HepG2 (cell line): ENCODE data around the gene ZBTB46. TPM values are rescaled to one million over a fixed set of nuclear protein-coding genes. Genes with fewer than 3 reads are reported as not detected.

Source experiments
- ARID2 ChIP-seq: sonication (generic); formaldehyde crosslinking; IDR thresholded peaks from 2 replicates; pipeline ENCODE4 v1.8.1; 2022; ENCODE audit warnings: mild to moderate bottlenecking, missing genetic modification reagents, borderline replicate concordance
- ETV6 ChIP-seq: sonication (generic); formaldehyde crosslinking; conservative IDR thresholded peaks from 2 replicates; pipeline ENCODE4 v1.4.0; 2020; ENCODE audit warnings: missing genetic modification reagents
- HCFC1 ChIP-seq: fragments of 150-350 bp; IDR thresholded peaks from 2 replicates; pipeline ENCODE4 v1.6.1; 2014; ENCODE audit warnings: low read depth, low read length
- HNRNPK ChIP-seq: fragments of 200-400 bp; formaldehyde crosslinking; IDR thresholded peaks from 2 replicates; pipeline ENCODE4 v1.6.1; 2018; ENCODE audit warnings: low read length, low read depth, moderate library complexity, mild to moderate bottlenecking; ENCODE audit not compliant: poor library complexity, severe bottlenecking
- MAFG ChIP-seq: sonication (generic); formaldehyde crosslinking; IDR thresholded peaks from 2 replicates; pipeline ENCODE4 v1.5.1; 2020; ENCODE audit warnings: mild to moderate bottlenecking, missing genetic modification reagents
- MED8 ChIP-seq: sonication (generic); formaldehyde crosslinking; IDR thresholded peaks from 2 replicates; pipeline ENCODE4 v1.8.1; 2023; ENCODE audit warnings: mild to moderate bottlenecking, missing genetic modification reagents; ENCODE audit not compliant: insufficient replicate concordance
- PHF5A ChIP-seq: IDR thresholded peaks from one replicate; pipeline ENCODE4 v1.6.1; 2018; ENCODE audit warnings: low read depth, missing genetic modification reagents; ENCODE audit not compliant: unreplicated experiment
- POLR2AphosphoS5 ChIP-seq: IDR thresholded peaks from 2 replicates; pipeline ENCODE4 v1.6.1; 2012; ENCODE audit warnings: low read depth, low read length
- RFX3 ChIP-seq: IDR thresholded peaks from 2 replicates; pipeline ENCODE4 v1.6.1; 2016; ENCODE audit warnings: missing biosample characterization, missing genetic modification reagents
- RFXANK ChIP-seq: IDR thresholded peaks from 2 replicates; pipeline ENCODE4 v1.6.1; 2016
- SIX4 ChIP-seq: sonication (generic); formaldehyde crosslinking; IDR thresholded peaks from 2 replicates; pipeline ENCODE4 v1.4.0; 2020; ENCODE audit warnings: missing genetic modification reagents
- ZBTB14 ChIP-seq: sonication (generic); formaldehyde crosslinking; IDR thresholded peaks from 2 replicates; pipeline ENCODE4 v1.4.0; 2020; ENCODE audit warnings: missing genetic modification reagents
- ZFYVE20 ChIP-seq: sonication (generic); formaldehyde crosslinking; IDR thresholded peaks from 2 replicates; pipeline ENCODE4 v1.8.0; 2023; ENCODE audit warnings: low read depth, mild to moderate bottlenecking, moderate library complexity, missing genetic modification reagents, borderline replicate concordance
- ZNF451 ChIP-seq: sonication (generic); formaldehyde crosslinking; IDR thresholded peaks from 2 replicates; pipeline ENCODE4 v1.5.0; 2020; ENCODE audit warnings: mild to moderate bottlenecking, missing genetic modification reagents
- ZNF460 ChIP-seq: sonication (generic); formaldehyde crosslinking; IDR thresholded peaks from 2 replicates; pipeline ENCODE4 v1.5.1; 2020; ENCODE audit warnings: missing genetic modification reagents, mild to moderate bottlenecking, borderline replicate concordance
- ZNF468 ChIP-seq: sonication (generic); formaldehyde crosslinking; IDR thresholded peaks from 2 replicates; pipeline ENCODE4 v1.8.0; 2022; ENCODE audit warnings: mild to moderate bottlenecking, moderate library complexity, missing genetic modification reagents
- ZNF496 ChIP-seq: sonication (generic); formaldehyde crosslinking; IDR thresholded peaks from 2 replicates; pipeline ENCODE4 v1.8.1; 2023; ENCODE audit warnings: mild to moderate bottlenecking, moderate library complexity, missing genetic modification reagents; ENCODE audit not compliant: insufficient replicate concordance
- ZNF530 ChIP-seq: sonication (generic); formaldehyde crosslinking; IDR thresholded peaks from 2 replicates; pipeline ENCODE4 v1.5.0; 2020; ENCODE audit warnings: low read depth, mild to moderate bottlenecking, missing genetic modification reagents
- ZNF557 ChIP-seq: sonication (generic); formaldehyde crosslinking; IDR thresholded peaks from 2 replicates; pipeline ENCODE4 v1.4.0; 2020; ENCODE audit warnings: missing genetic modification reagents
- ZNF691 ChIP-seq: sonication (generic); formaldehyde crosslinking; IDR thresholded peaks from 2 replicates; pipeline ENCODE4 v1.4.0; 2020; ENCODE audit warnings: missing genetic modification reagents, low read depth, mild to moderate bottlenecking, borderline replicate concordance
- ZNF737 ChIP-seq: sonication (generic); formaldehyde crosslinking; IDR thresholded peaks from 2 replicates; pipeline ENCODE4 v1.5.0; 2020; ENCODE audit warnings: missing genetic modification reagents, mild to moderate bottlenecking, borderline replicate concordance
- ZNF740 ChIP-seq: sonication (generic); formaldehyde crosslinking; IDR thresholded peaks from 2 replicates; pipeline ENCODE4 v1.4.0; 2020; ENCODE audit warnings: missing genetic modification reagents
- ZUFSP ChIP-seq: sonication (generic); formaldehyde crosslinking; IDR thresholded peaks from 2 replicates; pipeline ENCODE4 v1.9.0; 2021; ENCODE audit warnings: missing genetic modification reagents, mild to moderate bottlenecking, borderline replicate concordance
- polyA plus RNA-seq, 8 experiments: library from polyadenylated mRNA; depleted of rRNA in 3 of 8; stranded (reverse) in 7 of 8; unstranded in 1 of 8; fragments of >200 nt; fragmentation: Illumina TruSeq in 4 of 8; extraction: Trizol in 4 of 8; gene quantifications; 2 replicates each; pipeline versions ENCODE4 v1.2.1 to v1.2.3, GENCODE V29; 2011 to 2016; ENCODE audit warnings: low read depth in 4 of 8, missing spikeins in 1 of 8, mixed read lengths in 1 of 8; ENCODE audit not compliant: insufficient read depth in 1 of 8
- total RNA-seq, 5 experiments: library from RNA; depleted of rRNA; stranded (reverse); fragments of >200 nt; fragmentation: Illumina TruSeq; extraction: Trizol; gene quantifications; 2 replicates each; pipeline ENCODE4 v1.2.3, GENCODE V29; 2016; ENCODE audit warnings: low read depth in 1 of 5
- TF ChIP-seq, protein P1 (sequence below): sonication (generic); formaldehyde crosslinking; IDR thresholded peaks from 2 replicates; pipeline ENCODE4 v1.8.1; 2022; ENCODE audit warnings: mild to moderate bottlenecking, missing genetic modification reagents
- TF ChIP-seq, protein P2 (sequence below), 2 experiments: fragments of 450-650 bp in 1 of 2; sonication (generic) in 1 of 2; formaldehyde crosslinking; IDR thresholded peaks; 2 replicates each; pipeline versions ENCODE4 v1.5.0 to v1.8.0; 2020 to 2022; ENCODE audit warnings: mild to moderate bottlenecking in 1 of 2, missing genetic modification reagents in 1 of 2

Gene ZBTB46
- total and polyA plus RNA-seq, 2 of the 13 experiments (the other 11 are each of a cell fraction or from before 2014, with no cell fraction given) = 1.6 to 13.5 TPM

- TF ChIP-seq, protein P1, sequence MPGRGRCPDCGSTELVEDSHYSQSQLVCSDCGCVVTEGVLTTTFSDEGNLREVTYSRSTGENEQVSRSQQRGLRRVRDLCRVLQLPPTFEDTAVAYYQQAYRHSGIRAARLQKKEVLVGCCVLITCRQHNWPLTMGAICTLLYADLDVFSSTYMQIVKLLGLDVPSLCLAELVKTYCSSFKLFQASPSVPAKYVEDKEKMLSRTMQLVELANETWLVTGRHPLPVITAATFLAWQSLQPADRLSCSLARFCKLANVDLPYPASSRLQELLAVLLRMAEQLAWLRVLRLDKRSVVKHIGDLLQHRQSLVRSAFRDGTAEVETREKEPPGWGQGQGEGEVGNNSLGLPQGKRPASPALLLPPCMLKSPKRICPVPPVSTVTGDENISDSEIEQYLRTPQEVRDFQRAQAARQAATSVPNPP (CRISPR knock-in tag) = no peak
- TF ChIP-seq ARID2 (CRISPR knock-in tag) = no peak; the same call in 1 of the 2 replicates
- no peak for TF ChIP-seq MED8 (CRISPR knock-in tag)
- TF ChIP-seq HNRNPK = no peak
- TF ChIP-seq ZBTB14 (CRISPR knock-in tag) = 0 out of 2 replicates have a peak, but pooled peaks have one; percentile 10
- no peak for TF ChIP-seq ZNF691 (CRISPR knock-in tag)
- TF ChIP-seq HCFC1 = no peak
- TF ChIP-seq ETV6 (CRISPR knock-in tag) = no peak
- TF ChIP-seq, protein P2, sequence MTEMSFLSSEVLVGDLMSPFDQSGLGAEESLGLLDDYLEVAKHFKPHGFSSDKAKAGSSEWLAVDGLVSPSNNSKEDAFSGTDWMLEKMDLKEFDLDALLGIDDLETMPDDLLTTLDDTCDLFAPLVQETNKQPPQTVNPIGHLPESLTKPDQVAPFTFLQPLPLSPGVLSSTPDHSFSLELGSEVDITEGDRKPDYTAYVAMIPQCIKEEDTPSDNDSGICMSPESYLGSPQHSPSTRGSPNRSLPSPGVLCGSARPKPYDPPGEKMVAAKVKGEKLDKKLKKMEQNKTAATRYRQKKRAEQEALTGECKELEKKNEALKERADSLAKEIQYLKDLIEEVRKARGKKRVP (CRISPR knock-in tag; IDR thresholded peaks at IDR 0.05) = no peak
- TF ChIP-seq ZNF530 (CRISPR knock-in tag) = no peak
- TF ChIP-seq ZNF460 (CRISPR knock-in tag) = peak; percentile 48; the same call in 1 of the 2 replicates
- TF ChIP-seq ZNF740 = 0 out of 2 replicates have a peak, but pooled peaks have one; percentile 17
- TF ChIP-seq ZNF451 (CRISPR knock-in tag) = 0 out of 2 replicates have a peak, but pooled peaks have one; percentile 12
- no peak for TF ChIP-seq ZNF468
- 0 out of 2 replicates have a peak, but pooled peaks have one; percentile 10 for TF ChIP-seq ZNF557 (CRISPR knock-in tag)
- TF ChIP-seq ZNF496 = no peak
- TF ChIP-seq ZFYVE20 (CRISPR knock-in tag) = no peak
- TF ChIP-seq SIX4 (CRISPR knock-in tag) = no peak
- TF ChIP-seq ZUFSP (CRISPR knock-in tag) = no peak
- TF ChIP-seq RFX3 (CRISPR knock-in tag) = no peak
- no peak for TF ChIP-seq RFXANK (CRISPR knock-in tag)
- no peak for TF ChIP-seq MAFG (CRISPR knock-in tag)
- no peak for TF ChIP-seq ZNF737 (CRISPR knock-in tag)
- no peak for TF ChIP-seq PHF5A
- no peak for TF ChIP-seq POLR2AphosphoS5
These were observed 33.5 kb upstream of the ZBTB46 start (continued) for GRCh38 chr20:63864545-63864977.
